A549 (cell line): Measurements from ENCODE around the gene RASA4.
"Not testable (repeated sequence)": the region's sequence is repeated elsewhere in the genome, so short reads cannot be mapped to it uniquely, and the experiment has no call there.

ENCODE experiments used
- CBX2 ChIP-seq: fragments of 200-600 bp; sonication (generic); IDR thresholded peaks from 2 replicates; pipeline ENCODE4 v1.6.1; 2016; ENCODE audit warnings: low read depth, mild to moderate bottlenecking, borderline replicate concordance
- CBX8 ChIP-seq: fragments of 200-600 bp; sonication (generic); IDR thresholded peaks from 2 replicates; pipeline ENCODE4 v1.6.1; 2016
- CEBPB ChIP-seq, 2 experiments: fragments of >200 bp in 1 of 2; sonication (Bioruptor Twin) in 1 of 2; formaldehyde crosslinking in 1 of 2; IDR thresholded peaks; 2 replicates each; pipeline ENCODE4 v1.6.1; 2012 to 2016
- CHD2 ChIP-seq: fragments of 150-350 bp; IDR thresholded peaks from 2 replicates; pipeline ENCODE4 v1.6.1; 2014; ENCODE audit warnings: low read length; ENCODE audit not compliant: partially characterized antibody
- POLR2AphosphoS2 ChIP-seq: conservative IDR thresholded peaks from 2 replicates; pipeline ENCODE4 v1.6.1; 2012; ENCODE audit warnings: low read length, improper control_type of control experiment, inconsistent platforms
- RAD21 ChIP-seq, 2 experiments: fragments of >200 bp in 1 of 2; sonication (Bioruptor Twin) in 1 of 2; formaldehyde crosslinking in 1 of 2; IDR thresholded peaks in 1 of 2; conservative IDR thresholded peaks in 1 of 2; 2 replicates in 1 of 2; 3 replicates in 1 of 2; pipeline ENCODE4 v1.6.1; 2012 to 2018; ENCODE audit warnings: inconsistent platforms in 1 of 2
- RCOR1 ChIP-seq: fragments of 150-350 bp; IDR thresholded peaks from 2 replicates; pipeline ENCODE4 v1.6.1; 2014; ENCODE audit warnings: antibody characterized with exemption, low read length, low read depth
- RFX5 ChIP-seq: fragments of 450-650 bp; IDR thresholded peaks from 2 replicates; pipeline ENCODE4 v1.7.1; 2014; ENCODE audit warnings: antibody characterized with exemption, mild to moderate bottlenecking, moderate library complexity
- SMC3 ChIP-seq: fragments of >200 bp; sonication (Bioruptor Twin); formaldehyde crosslinking; IDR thresholded peaks from 3 replicates; pipeline ENCODE4 v1.6.1; 2018; ENCODE audit warnings: inconsistent platforms
- TF ChIP-seq, protein P1 (sequence below): fragments of >200 bp; sonication (Bioruptor Twin); formaldehyde crosslinking; IDR thresholded peaks from 3 replicates; pipeline ENCODE4 v1.5.1; 2016
- TF ChIP-seq, protein P2 (sequence below): IDR thresholded peaks from 2 replicates; pipeline ENCODE4 v1.6.1; 2012

DNA sequence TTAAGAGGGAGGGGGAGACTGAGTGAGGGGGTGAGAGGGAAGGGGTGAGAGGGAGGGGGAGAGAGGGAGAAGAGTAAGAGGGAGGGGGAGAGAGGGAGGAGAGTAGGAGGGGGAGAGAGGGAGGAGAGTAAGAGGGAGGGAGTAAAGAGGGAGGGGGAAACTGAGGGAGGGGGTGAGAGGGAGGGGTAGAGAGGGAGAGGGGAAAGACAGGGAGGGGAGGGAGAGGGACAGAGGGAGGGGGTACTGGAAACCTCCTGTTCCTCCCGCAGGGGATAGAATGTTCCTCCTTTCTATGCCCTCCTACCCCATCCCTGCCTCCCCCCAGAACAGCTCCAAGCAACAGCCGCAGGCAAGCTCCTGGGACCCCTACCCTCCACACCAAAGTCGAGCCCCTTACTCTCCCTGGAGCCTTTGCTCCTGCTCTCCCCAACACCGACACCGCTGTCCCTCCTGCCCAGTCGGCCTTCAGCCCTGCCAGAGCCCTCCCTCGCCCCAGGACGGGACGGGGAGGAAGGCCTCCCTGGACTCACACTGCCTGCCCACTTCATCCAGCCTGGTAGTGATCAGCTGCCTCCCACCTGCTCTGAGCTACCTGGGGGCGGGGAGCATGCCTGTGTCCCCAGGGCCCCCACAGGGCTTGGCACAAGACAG, 4.8 kb downstream of the RASA4 start:
- not testable (repeated sequence) for TF ChIP-seq RFX5; RCOR1; CEBPB (IDR thresholded peaks at IDR 0.05); CBX2; RAD21 (conservative IDR thresholded peaks at IDR 0.05 in 1 of 2, IDR thresholded peaks at IDR 0.05 in 1 of 2); CBX8; POLR2AphosphoS2; CHD2; SMC3
- TF ChIP-seq, protein P1, sequence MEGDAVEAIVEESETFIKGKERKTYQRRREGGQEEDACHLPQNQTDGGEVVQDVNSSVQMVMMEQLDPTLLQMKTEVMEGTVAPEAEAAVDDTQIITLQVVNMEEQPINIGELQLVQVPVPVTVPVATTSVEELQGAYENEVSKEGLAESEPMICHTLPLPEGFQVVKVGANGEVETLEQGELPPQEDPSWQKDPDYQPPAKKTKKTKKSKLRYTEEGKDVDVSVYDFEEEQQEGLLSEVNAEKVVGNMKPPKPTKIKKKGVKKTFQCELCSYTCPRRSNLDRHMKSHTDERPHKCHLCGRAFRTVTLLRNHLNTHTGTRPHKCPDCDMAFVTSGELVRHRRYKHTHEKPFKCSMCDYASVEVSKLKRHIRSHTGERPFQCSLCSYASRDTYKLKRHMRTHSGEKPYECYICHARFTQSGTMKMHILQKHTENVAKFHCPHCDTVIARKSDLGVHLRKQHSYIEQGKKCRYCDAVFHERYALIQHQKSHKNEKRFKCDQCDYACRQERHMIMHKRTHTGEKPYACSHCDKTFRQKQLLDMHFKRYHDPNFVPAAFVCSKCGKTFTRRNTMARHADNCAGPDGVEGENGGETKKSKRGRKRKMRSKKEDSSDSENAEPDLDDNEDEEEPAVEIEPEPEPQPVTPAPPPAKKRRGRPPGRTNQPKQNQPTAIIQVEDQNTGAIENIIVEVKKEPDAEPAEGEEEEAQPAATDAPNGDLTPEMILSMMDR: not testable (repeated sequence)
- TF ChIP-seq, protein P2, sequence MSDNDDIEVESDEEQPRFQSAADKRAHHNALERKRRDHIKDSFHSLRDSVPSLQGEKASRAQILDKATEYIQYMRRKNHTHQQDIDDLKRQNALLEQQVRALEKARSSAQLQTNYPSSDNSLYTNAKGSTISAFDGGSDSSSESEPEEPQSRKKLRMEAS: not testable (repeated sequence)
